OCI-LY7 (cell line): Measurements from ENCODE around the gene ISM1.
A peak's percentile ranks its signal among the peaks of the same experiment; 100 is the strongest.

Source experiments
- CTCF ChIP-seq: fragments of 200-600 bp; sonication (generic); conservative IDR thresholded peaks from 2 replicates; pipeline ENCODE4 v1.5.1; 2014; ENCODE audit warnings: mild to moderate bottlenecking, antibody characterized with exemption, low read length, moderate library complexity, mixed read lengths
- EZH2phosphoT487 ChIP-seq: fragments of 200-600 bp; sonication (generic); IDR thresholded peaks from 2 replicates; pipeline ENCODE4 v1.6.1; 2018; ENCODE audit warnings: low read depth, borderline replicate concordance, mild to moderate bottlenecking, mixed run types, antibody characterized with exemption, low read length, moderate library complexity, mixed read lengths

- TF ChIP-seq CTCF: peak; percentile 72
- no peak for TF ChIP-seq EZH2phosphoT487
These were observed 81.8 kb downstream of the ISM1 start for GRCh38 chr20:13302647-13303450.
